Glomerular endothelial cell (primary cell): Measurements from ENCODE around the gene MALAT1. TPM values are rescaled to one million over a fixed set of nuclear protein-coding genes. Genes with fewer than 3 reads are reported as not detected.

Experiments
- DNase-seq: peaks from one replicate; pipeline ENCODE4 v3.0.0-alpha.2; 2011; ENCODE audit warnings: low read depth, low spot score; ENCODE audit errors: extremely low read depth
- total RNA-seq: library from RNA; depleted of rRNA; stranded (reverse); fragments of >200 nt; gene quantifications from 2 replicates; pipeline ENCODE4 v1.2.3, GENCODE V29; 2015

Gene MALAT1
- total RNA-seq, 1 donor from 2014 or later, result 7,796 TPM

DNA sequence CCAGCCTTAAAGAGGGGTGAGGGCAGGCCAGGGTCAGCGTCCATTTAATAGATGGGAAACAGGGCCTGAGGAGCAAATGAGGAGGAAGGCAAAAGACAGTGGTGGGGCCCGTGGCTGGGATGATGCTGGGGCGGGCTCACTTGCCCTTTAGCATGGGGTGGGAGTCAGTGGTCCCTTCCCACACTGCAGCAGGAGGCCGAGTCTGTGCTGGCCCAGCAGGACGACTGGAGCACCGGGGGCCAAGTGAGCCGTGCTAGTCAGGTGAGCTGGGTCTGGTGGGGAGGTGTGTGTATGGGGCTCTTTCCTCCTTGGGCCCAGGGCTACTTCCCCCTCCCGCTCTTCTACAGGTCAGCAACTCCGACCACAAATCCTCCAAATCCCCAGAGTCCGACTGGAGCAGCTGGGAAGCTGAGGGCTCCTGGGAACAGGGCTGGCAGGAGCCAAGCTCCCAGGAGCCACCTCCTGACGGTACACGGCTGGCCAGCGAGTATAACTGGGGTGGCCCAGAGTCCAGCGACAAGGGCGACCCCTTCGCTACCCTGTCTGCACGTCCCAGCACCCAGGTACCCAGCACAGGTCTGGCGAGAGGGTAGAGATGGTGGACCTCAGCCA, 38.9 kb downstream of the MALAT1 start:
- no peak for DNase-seq

- DNase-seq, result no peak
These were observed 39.5 kb downstream of the MALAT1 start for GRCh38 chr11:65538232-65538914.

- DNase-seq, result no peak
These were observed 40.3 kb downstream of the MALAT1 start for GRCh38 chr11:65538915-65539743.

DNA sequence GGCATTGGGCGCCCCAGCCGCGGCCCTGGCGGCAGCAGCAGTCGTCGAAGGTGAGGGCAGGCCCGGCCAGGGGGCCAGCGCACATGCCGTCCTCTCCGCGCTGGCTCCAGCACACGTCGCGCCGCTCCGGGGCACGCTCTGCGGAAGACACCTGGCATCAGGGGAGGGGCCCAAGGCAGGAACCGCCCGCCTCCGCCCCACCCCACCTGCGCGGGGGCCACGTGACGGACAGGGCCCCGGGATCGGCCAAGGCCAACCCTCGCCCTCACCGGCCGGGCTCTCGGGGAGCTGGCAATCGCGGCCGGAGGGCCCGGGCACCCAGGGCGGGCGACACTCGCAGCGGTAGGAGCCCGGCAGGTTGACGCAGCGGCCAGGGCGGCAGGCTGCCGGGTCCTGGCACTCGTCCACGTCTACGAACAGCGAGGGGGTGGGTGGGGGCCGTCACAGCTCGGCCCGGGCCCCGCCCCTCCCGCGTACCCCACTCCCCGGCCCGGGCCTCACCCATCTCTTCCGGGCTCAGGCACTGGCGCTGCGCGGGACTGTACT, 41.0 kb downstream of the MALAT1 start:
- no peak for DNase-seq

GRCh38 chr11:65540290-65541092, 41.6 kb downstream of the MALAT1 start:
- no peak for DNase-seq

DNA sequence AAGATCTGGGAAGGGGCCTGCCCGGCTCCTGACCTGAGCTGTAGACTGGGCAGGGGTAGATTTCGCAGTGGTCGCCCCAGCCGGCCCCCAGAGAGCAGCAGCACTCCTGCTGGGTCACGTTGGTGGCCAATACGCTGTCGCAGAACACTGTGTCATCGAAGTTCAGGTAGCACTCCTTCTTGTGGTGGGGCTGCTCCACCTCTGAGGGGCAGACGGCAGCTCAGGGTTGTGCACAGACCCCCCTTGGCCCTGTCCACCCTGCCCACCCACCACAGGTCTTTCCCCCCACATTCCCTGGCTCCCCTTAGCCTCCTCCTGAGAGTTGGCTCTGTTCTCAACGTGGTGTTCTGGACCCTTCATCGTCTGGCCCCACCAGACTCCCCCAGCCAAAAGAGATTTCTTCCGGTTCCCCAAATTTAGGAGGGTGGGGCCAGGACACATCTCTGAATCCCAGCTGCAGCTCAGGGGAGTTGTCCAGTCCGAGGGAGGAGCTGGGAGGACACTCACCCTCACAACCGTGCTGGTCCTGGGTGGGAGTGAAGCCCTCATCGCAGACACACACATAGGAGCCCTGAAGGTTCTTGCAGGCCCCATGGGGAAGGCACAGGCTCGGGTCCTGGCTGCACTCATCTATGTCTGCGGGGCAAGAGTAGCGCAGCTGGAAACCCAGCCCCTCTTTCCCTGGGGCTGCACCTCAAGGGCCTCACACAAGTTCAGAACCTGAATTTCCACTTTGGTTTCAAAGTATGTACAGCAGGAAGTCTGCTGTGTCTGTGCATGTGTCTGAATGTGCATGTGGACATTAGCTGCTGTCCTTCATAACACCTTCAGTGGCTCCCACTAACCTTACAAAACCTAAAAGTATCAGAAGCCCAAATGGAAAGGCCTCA, 42.5 kb downstream of the MALAT1 start:
- DNase-seq, result no peak

DNA sequence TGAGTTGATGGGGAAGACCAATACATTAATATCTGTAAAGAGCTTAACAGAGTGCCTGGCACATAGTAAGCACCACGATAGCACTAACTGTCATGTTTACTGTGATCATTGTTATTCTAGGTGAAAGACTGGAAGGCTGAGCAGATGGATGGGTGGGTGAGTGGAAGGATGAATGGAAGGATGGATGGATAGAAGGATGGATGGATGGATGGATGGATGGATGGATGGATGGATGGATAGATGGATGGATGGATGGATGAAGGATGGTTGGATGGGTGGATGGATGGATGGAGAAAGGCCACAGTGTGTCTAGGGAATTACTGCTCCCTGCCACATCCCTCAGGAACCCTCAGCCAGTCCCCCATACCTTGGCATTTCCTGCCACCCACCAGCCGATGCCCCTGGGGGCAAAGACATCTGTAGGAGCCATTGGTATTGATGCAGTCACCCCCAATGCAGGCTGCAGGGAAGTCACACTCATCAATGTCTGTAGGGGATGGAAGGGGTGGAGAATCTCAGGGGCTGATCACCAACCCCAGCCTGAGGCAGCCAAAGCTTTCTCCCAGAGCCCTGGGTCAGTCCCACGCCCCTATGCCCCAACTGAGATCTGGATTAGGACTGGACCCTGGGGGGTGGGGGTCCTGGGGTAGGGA, 44.0 kb downstream of the MALAT1 start:
- no peak for DNase-seq

DNA sequence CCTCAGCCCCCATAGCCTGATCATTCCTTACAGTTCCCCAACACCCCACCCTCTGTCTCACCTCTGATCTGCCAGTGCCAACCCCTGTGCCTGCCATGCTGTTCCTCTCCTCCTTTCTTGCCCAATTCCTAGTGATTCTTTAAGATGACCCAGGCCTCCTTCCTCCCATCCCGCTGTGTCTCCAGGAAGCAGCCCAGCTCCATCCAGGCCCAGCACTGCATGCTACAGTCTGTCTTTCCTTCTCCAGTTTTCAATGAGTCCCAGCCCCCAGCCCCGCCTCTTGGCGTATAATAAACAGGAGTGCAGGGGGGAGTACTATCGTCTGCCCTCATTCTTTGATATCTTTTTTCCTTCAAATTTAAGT, 47.0 kb downstream of the MALAT1 start:
- DNase-seq, result no peak

- DNase-seq, result no peak
These were observed 47.5 kb downstream of the MALAT1 start for GRCh38 chr11:65546217-65546958.

DNA sequence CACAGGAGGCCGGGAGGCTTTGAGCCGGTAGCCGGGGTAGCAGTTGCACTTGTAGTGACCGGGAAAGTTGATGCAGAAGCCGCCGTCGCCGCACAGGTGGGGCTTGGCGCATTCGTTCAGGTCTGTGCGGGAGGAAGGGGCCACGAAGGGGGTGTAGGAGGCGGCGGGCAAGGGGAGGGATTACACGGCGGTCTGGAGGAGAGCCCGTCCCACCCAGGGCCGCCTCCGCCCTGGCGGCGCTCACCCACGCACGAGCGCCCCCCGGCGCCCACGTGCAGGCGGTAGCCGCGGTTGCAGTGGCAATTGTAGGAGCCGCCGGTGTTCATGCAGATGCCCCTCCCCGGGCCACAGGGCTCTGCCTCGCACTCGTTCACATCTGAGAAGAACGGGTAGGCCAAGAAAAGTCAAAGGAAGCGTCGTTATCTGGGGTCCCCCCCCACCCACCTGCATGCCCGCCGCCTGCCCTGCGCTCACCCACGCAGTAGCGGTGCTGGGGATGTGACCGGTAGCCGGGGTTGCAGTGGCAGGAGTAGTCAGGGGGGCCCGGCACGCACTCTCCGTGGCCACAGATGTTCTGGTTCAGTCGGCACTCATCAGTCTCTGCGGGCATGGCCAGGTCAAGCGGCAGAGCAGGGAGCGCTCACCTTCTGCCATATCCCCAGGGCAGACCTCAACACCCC, 48.7 kb downstream of the MALAT1 start:
- no peak for DNase-seq

DNA sequence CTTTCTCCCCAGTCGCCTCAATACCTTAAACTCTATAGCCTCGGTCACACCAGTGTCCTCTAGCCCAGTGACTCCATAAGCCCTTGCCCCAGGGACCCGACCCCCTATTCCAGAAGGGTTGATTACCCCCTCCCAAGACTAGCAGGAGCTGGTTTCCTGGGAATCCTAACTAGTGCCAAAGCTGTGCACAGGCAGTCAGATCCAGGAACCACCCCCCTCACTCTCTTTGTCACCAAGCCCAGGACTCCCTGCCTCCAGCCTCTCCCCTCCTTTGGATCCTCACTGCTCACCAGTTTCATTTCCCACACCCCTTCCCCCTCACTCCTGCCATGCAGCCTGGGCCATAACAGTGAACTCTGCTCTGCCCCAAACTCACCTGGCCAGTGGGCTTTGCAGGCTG, 49.5 kb downstream of the MALAT1 start:
- no peak for DNase-seq

- DNase-seq, result no peak
These were observed 50.3 kb downstream of the MALAT1 start for GRCh38 chr11:65549096-65549495.

DNA sequence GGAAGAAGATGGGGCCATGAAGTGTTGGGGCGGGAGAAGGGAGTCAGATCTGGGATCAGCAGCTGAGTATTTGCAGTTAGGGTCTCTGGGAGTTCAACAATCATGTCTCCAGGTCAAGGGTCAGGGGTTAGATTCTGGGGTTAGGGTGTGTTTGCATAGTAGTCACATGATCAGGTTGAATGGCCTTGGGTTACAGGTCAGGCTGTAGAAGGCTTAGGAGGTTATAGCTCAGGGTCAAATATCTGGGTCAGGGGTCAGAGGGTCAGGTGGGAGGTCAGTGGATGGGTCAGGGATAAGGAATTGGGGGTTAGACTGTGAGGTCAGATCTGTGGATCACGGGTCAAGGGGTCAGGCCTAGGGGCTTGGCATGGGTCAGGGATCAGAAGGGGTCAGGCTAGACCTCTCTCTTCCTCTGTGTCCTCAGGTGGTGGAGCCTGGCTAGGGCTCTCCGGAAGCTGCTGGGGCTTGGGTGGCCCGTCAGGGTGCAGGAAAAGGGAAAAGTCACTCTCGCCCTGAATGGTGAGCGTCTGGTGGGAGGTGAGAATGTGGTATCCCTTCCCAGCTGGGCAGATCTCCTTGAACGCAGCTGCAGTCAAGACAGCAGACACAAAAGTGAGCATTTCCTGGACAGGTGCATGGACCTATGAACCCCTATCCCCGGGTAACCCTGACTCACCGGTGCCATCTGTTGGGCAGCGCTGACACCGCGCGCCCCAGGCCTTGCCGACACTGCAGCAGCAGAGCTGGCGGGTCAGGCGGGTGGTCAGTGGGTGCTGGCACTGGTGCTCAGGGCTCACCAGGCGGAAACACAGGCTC, 52.9 kb downstream of the MALAT1 start:
- DNase-seq, result no peak

DNA sequence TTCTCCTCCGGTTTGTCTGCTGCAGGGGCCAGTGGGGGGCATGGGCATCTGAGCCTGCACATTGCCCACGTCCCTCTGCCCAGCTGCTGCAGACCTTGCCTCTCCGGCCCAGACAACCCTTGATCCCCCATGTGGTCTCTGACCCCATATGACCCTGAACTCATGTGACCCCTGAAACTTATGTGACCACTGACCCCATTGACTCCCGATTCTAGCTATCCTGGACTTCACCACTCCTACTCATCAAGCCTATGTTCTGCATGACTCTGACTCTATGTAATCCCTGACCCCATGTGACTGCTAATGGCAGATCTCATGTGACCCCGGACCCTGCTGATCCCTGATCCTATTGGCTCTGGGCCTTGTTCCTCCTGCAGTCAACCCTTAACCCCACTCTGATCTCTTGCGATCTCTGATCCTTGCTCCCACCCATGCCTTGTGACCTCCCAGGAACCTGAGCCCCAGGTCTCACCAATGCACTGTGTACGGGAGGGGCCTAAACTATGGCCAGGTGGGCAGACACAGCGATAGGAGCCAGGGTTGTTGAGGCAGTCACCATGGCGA, 53.6 kb downstream of the MALAT1 start:
- DNase-seq, result no peak

DNA sequence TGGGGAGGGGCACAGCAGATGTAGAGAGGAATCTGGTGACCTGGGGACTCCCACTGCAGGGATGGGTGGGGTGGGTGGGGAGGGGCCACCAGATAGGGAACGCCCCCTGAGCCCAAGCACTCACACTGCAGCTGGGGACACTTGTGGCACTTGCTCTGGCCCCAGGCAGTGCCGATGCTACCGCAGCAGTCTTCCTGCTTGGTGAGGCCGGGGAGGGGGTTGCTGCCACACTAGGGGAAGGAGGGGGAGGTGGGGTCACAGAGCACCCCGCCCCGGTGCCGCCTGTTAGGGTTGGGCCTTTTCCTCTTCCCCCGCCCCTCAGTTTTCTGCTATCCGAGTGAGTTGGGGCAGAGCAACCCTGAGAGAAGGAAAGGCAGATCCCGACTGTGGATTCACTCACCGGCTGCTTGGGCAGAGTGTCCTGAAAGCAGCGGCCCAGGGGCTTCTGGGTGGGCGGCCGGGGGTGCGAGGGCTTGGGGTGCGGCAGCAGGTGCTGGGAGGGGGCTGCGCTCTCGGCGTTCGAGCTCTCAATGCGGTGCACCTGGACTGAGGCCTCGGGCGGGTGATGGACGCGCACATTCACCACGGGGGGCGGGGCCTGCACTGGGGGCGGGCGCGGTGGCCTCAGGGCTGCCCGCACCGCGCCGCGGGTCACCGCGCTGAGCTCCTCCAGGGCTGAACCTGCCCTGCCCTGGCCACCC, 54.6 kb downstream of the MALAT1 start:
- no peak for DNase-seq
